ENCODE results near the gene DLEC1. TPM values are rescaled to one million over a fixed set of nuclear protein-coding genes. Genes with fewer than 3 reads are reported as not detected.

DLEC1 gene
- total and polyA plus RNA-seq, 2 of the 4 experiments (the other 2 are of a cell fraction) = 0.03 TPM; not detected in 1

DNA sequence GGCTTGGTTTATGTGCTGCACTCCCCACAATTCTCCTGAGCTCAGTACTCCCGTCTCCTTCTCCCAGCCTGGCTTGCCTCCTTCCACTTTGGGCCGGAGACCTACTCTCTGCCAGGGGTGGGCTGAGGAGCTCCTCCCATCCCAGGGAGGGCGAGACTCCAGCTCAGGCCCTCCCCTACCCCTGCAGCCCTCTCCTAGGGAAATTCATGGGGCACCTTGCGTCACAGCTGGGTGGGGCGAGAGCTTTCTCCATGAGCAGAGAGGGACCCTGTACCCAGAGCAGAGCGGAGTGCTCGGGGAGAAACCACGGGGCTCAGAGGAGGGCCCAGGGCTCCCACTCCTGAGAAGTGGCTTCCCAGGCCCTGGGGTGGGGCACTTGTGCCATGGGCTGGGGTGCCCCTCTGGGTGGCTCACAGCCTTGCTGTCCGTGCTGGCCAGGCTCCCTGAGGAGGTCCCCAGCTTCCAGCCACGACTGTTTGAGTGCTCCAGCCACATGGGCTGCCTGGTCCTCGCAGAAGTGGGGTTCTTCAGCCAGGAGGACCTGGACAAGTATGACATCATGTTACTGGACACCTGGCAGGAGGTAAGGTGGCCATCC, 35.1 kb upstream of the DLEC1 start:
- dilution Hi-C loops (cut with HindIII; ENCODE audit: low sequenced_read_pairs, unreplicated experiment) (no loop called here), in situ Hi-C loops (cut with MboI; ENCODE audit: low sequenced_read_pairs) (no loop called here), intact Hi-C loops (cut with micrococcal nuclease) (loop anchor here (1.0 kb wide), 2 partner anchors 149 to 476 kb away; no protein-coding TSS in a partner anchor)
- H3K23ac ChIP-seq (ENCODE audit: low read depth, low read length) = no peak overlapping the region
- H4K8ac ChIP-seq (ENCODE audit: low read depth in 2 of 2, low read length in 2 of 2) = no peak overlapping the region
- H3K14ac ChIP-seq (replicated peaks; ENCODE audit: low read depth, low read length) = no peak overlapping the region
- H2BK120ac ChIP-seq (ENCODE audit: low read depth, low read length) = no peak overlapping the region
- ATAC-seq (ENCODE audit: low read depth) = no peak
- whole genome bisulfite sequencing, 2 experiments (ENCODE audit: extremely low coverage in 2 of 2, insufficient read length in 1 of 2) = 100% methylated on average over 2 of the region's 11 CpGs; no CpG with 5 or more reads in 1 of the 2 experiments
- peak overlapping the region; percentile 8; the same call in 1 of the 2 replicates for H2AK5ac ChIP-seq (ENCODE audit: low read depth, low read length)
- no peak overlapping the region for H2BK5ac ChIP-seq (ENCODE audit: low read depth, low read length, poor library complexity, severe bottlenecking)
- H3K36me3 ChIP-seq (ENCODE audit: control insufficient read depth, insufficient read depth, low read length) = peaks cover 23% of the 10 kb centered on the region
- no peak overlapping the region for H3K9ac ChIP-seq (ENCODE audit: low read depth, low read length)
- CTCF ChIA-PET = interaction anchor here (0.5 to 1.3 kb wide), 4 partner anchors 18 to 151 kb away, joined by 3 to 4 read pairs (median 3); no protein-coding TSS in a partner anchor
- no peaks in the 10 kb centered on the region for H3K9me3 ChIP-seq (ENCODE audit: control insufficient read depth, insufficient read depth, low read length)
- POLR2A ChIA-PET (ENCODE audit: unreplicated experiment) = no interaction called here
- H4K91ac ChIP-seq (ENCODE audit: insufficient read depth, low read depth, low read length) = no peak overlapping the region
- BruUV-seq (replicated peaks) = no TSS peak
- no peak overlapping the region for H4K5ac ChIP-seq (ENCODE audit: low read depth, low read length)
- H2AFZ ChIP-seq (replicated peaks; ENCODE audit: low read length, poor library complexity) = peak overlapping the region; percentile 46
- TF ChIP-seq POLR2A (IDR thresholded peaks at IDR 0.05; ENCODE audit: low read depth, low read length) = no peak
- TF ChIP-seq RCOR1 (IDR thresholded peaks at IDR 0.05; ENCODE audit: insufficient replicate concordance, low read length) = no peak
- no peak for TF ChIP-seq CHD1 (IDR thresholded peaks at IDR 0.05; ENCODE audit: low read depth, low read length)
- no peak for TF ChIP-seq MAFK (IDR thresholded peaks at IDR 0.05; ENCODE audit: low read depth, low read length)
- TF ChIP-seq, protein P1, sequence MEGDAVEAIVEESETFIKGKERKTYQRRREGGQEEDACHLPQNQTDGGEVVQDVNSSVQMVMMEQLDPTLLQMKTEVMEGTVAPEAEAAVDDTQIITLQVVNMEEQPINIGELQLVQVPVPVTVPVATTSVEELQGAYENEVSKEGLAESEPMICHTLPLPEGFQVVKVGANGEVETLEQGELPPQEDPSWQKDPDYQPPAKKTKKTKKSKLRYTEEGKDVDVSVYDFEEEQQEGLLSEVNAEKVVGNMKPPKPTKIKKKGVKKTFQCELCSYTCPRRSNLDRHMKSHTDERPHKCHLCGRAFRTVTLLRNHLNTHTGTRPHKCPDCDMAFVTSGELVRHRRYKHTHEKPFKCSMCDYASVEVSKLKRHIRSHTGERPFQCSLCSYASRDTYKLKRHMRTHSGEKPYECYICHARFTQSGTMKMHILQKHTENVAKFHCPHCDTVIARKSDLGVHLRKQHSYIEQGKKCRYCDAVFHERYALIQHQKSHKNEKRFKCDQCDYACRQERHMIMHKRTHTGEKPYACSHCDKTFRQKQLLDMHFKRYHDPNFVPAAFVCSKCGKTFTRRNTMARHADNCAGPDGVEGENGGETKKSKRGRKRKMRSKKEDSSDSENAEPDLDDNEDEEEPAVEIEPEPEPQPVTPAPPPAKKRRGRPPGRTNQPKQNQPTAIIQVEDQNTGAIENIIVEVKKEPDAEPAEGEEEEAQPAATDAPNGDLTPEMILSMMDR (conservative IDR thresholded peaks at IDR 0.05; ENCODE audit: low read depth, low read length) = no peak
- TF ChIP-seq SMC3 (IDR thresholded peaks at IDR 0.05; ENCODE audit: low read depth, low read length) = no peak
- TF ChIP-seq RFX5 (IDR thresholded peaks at IDR 0.05; ENCODE audit: low read depth, low read length) = no peak
- no peak for TF ChIP-seq CEBPB (IDR thresholded peaks at IDR 0.05; ENCODE audit: low read depth, low read length)
- H3K4ac ChIP-seq (ENCODE audit: low read depth, low read length) = no peak overlapping the region
- H3K18ac ChIP-seq (ENCODE audit: low read depth, low read length) = no peak overlapping the region
- no peak overlapping the region for H3K27ac ChIP-seq (ENCODE audit: insufficient read depth, low read length)
- H2BK15ac ChIP-seq (ENCODE audit: low read depth, low read length) = no peak overlapping the region
- H3K4me2 ChIP-seq (ENCODE audit: low read depth, low read length) = no peak overlapping the region
- no peak for DNase-seq
- no peaks in the 10 kb centered on the region for H3K79me1 ChIP-seq (ENCODE audit: low read depth in 1 of 2, low read length in 2 of 2)
- peaks cover 3% of the 10 kb centered on the region; the same call in 1 of the 2 replicates for H3K4me1 ChIP-seq (ENCODE audit: control insufficient read depth, insufficient read depth, low read length)
- H3K9me1 ChIP-seq (ENCODE audit: insufficient read depth, low read length) = peaks cover 15% of the 10 kb centered on the region
- H3K27me3 ChIP-seq (ENCODE audit: control insufficient read depth, insufficient read depth, low read length) = no peaks in the 10 kb centered on the region
- no peak overlapping the region for H2AK9ac ChIP-seq (replicated peaks; ENCODE audit: low read depth, low read length, poor library complexity)
- H3K4me3 ChIP-seq (ENCODE audit: insufficient read depth, low read depth, low read length) = no peak overlapping the region
- H4K20me1 ChIP-seq (ENCODE audit: insufficient read depth, low read length) = peaks cover 8% of the 10 kb centered on the region; the same call in 1 of the 2 replicates
- H3K56ac ChIP-seq (ENCODE audit: extremely low read depth, insufficient read depth, low read length) = no peak overlapping the region
- no peak overlapping the region for H2BK20ac ChIP-seq (ENCODE audit: low read depth, low read length)
